Uterus (tissue), 2 donors: ENCODE results near the gene UGT1A6.
"Not testable (repeated sequence)": the region's sequence is repeated elsewhere in the genome, so short reads cannot be mapped to it uniquely, and the experiment has no call there.

ENCODE experiments used
- POLR2A ChIP-seq, 2 donors: fragments of 450-650 bp; IDR thresholded peaks; one replicate each; pipeline ENCODE4 v1.6.1; 2016; ENCODE audit warnings: antibody characterized with exemption in 2 of 2, mild to moderate bottlenecking in 1 of 2, moderate library complexity in 1 of 2
- TF ChIP-seq, protein P1 (sequence below), 4 experiments: fragments of 200-600 bp in 2 of 4; fragments of 450-650 bp in 2 of 4; sonication (generic) in 2 of 4; IDR thresholded peaks; one replicate each; pipeline ENCODE4 v1.5.1; 2016 to 2019; ENCODE audit warnings: antibody characterized with exemption in 4 of 4, mild to moderate bottlenecking in 2 of 4, moderate library complexity in 1 of 4

DNA sequence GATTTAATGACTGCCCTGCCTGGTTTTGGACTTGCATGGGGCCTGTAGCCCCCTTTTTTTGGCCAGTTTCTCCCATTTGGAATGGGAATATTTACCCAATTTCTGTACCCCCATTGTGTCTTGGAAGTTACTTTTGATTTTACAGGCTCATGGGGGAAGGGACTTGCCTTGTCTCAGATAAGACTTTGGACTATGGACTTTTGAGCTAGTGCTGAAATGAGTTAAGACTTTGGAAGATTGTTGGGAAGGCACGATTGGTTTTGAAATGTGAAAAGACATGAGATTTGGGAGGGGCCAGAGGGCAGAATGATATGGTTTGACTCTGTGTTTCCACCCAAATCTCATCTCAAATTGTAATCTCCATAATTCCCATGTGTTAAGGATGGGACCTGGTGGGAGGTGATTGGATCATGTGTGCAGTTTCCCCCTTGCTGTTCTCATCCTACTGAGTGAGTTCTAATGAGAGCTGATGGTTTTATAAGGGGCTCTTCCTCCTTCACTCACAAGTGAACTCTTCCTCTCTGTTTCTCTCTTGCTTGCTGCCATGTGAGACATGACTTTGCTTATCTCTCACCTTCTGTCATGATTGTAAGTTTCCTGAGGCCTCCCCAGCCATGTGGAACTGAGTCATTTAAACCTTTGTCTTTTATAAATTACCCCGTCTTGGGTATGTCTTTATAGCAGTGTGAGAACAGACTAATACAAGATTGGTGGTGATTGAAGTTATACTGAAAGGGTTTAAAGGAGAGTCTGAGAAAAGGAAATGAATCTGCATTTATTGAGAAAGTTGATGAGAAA, 58.7 kb downstream of the UGT1A6 start:
- TF ChIP-seq, protein P1, sequence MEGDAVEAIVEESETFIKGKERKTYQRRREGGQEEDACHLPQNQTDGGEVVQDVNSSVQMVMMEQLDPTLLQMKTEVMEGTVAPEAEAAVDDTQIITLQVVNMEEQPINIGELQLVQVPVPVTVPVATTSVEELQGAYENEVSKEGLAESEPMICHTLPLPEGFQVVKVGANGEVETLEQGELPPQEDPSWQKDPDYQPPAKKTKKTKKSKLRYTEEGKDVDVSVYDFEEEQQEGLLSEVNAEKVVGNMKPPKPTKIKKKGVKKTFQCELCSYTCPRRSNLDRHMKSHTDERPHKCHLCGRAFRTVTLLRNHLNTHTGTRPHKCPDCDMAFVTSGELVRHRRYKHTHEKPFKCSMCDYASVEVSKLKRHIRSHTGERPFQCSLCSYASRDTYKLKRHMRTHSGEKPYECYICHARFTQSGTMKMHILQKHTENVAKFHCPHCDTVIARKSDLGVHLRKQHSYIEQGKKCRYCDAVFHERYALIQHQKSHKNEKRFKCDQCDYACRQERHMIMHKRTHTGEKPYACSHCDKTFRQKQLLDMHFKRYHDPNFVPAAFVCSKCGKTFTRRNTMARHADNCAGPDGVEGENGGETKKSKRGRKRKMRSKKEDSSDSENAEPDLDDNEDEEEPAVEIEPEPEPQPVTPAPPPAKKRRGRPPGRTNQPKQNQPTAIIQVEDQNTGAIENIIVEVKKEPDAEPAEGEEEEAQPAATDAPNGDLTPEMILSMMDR (IDR thresholded peaks at IDR 0.05), result not testable (repeated sequence)
- not testable (repeated sequence) for TF ChIP-seq POLR2A (IDR thresholded peaks at IDR 0.05)
